OCI-LY3 (cell line): ENCODE measurements around the gene GRAMD4.

Source experiments
- EZH2phosphoT487 ChIP-seq: fragments of 200-600 bp; shearing (Covaris generic); IDR thresholded peaks from 2 replicates; pipeline ENCODE4 v1.6.1; 2018; ENCODE audit warnings: antibody characterized with exemption, mixed run types, low read depth
- TF ChIP-seq, protein P1 (sequence below): fragments of 200-600, 300-600 bp; sonication (generic); IDR thresholded peaks from 2 replicates; pipeline ENCODE4 v1.5.1; 2014; ENCODE audit warnings: antibody characterized with exemption, low read length, low read depth

DNA sequence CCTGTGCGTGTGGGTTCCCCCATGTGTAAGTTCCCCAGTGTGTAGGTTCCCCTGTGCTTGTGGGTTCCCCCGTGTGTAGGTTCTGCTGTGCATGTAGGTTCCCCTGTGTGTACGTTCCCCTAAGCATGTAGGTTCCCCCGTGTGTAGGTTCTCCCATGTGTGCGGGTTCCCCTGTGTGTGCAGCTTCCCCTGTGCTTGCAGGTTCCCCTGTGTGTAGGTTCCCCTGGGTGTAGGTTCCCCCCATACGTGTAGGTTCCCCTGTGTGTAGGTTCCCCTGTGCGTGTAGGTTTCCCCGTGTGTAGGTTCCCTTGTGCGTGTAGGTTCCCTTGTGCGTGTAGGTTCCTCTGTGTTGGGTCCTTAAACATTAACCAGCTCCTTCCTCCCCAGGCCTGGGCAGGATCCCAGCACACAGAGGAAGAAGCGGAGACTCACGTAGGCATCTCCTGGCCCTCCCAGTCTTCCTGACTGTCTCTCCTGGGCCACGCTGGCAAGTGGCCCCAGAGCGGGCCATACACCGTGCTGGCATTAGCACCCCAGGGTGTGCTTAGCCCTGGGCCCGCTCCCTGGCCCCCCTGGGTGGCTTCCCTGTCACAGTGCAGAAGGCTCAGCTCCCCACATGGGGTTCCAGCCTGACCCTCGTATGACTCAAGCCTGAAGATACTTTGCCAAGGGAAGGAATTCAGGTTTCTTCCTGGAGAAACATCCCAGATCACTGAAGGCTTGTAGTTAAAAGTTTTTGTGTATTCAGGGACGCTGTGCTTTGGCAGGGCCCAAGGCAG lies 2.8 kb upstream of the GRAMD4 start:
- TF ChIP-seq, protein P1, sequence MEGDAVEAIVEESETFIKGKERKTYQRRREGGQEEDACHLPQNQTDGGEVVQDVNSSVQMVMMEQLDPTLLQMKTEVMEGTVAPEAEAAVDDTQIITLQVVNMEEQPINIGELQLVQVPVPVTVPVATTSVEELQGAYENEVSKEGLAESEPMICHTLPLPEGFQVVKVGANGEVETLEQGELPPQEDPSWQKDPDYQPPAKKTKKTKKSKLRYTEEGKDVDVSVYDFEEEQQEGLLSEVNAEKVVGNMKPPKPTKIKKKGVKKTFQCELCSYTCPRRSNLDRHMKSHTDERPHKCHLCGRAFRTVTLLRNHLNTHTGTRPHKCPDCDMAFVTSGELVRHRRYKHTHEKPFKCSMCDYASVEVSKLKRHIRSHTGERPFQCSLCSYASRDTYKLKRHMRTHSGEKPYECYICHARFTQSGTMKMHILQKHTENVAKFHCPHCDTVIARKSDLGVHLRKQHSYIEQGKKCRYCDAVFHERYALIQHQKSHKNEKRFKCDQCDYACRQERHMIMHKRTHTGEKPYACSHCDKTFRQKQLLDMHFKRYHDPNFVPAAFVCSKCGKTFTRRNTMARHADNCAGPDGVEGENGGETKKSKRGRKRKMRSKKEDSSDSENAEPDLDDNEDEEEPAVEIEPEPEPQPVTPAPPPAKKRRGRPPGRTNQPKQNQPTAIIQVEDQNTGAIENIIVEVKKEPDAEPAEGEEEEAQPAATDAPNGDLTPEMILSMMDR: no peak
- no peak for TF ChIP-seq EZH2phosphoT487
